ENCODE results near the gene MRPL51.

The MRPL51 gene

GRCh38 chr12:6461401-6462233 lies 31.4 kb downstream of the MRPL51 start:
- TF ChIP-seq CTCF (IDR thresholded peaks at IDR 0.05; ENCODE audit: extremely low read depth, insufficient read depth, missing control alignments) = no peak
- peak; percentile 82 for DNase-seq (ENCODE audit: low spot score)
- in situ Hi-C loops (cut with MboI; ENCODE audit: low pct_unique_long_range_greater_than_20kb, low sequenced_read_pairs, unreplicated experiment) = loop anchor here (5.0 to 10.0 kb wide), 2 partner anchors 39 to 127 kb away; no protein-coding TSS in a partner anchor

GRCh38 chr12:6460751-6461371 lies 32.2 kb downstream of the MRPL51 start:
- no peak for DNase-seq (ENCODE audit: low spot score)
- in situ Hi-C loops (cut with MboI; ENCODE audit: low pct_unique_long_range_greater_than_20kb, low sequenced_read_pairs, unreplicated experiment) = loop anchor here (5.0 to 10.0 kb wide), 2 partner anchors 39 to 126 kb away; no protein-coding TSS in a partner anchor
- no peak for TF ChIP-seq CTCF (IDR thresholded peaks at IDR 0.05; ENCODE audit: extremely low read depth, insufficient read depth, missing control alignments)

GRCh38 chr12:6459004-6459337 lies 34.1 kb downstream of the MRPL51 start:
- TF ChIP-seq CTCF (IDR thresholded peaks at IDR 0.05; ENCODE audit: extremely low read depth, insufficient read depth, missing control alignments) = no peak
- in situ Hi-C loops (cut with MboI; ENCODE audit: low pct_unique_long_range_greater_than_20kb, low sequenced_read_pairs, unreplicated experiment) = no loop called here
- no peak for DNase-seq (ENCODE audit: low spot score)

- no peak for TF ChIP-seq CTCF (IDR thresholded peaks at IDR 0.05; ENCODE audit: extremely low read depth, insufficient read depth, missing control alignments)
- no peak for DNase-seq (ENCODE audit: low spot score)
- in situ Hi-C loops (cut with MboI; ENCODE audit: low pct_unique_long_range_greater_than_20kb, low sequenced_read_pairs, unreplicated experiment) = no loop called here
These were observed 34.6 kb downstream of the MRPL51 start for GRCh38 chr12:6458281-6459003.

GRCh38 chr12:6457220-6457945 lies 35.7 kb downstream of the MRPL51 start:
- no peak for DNase-seq (ENCODE audit: low spot score)
- in situ Hi-C loops (cut with MboI; ENCODE audit: low pct_unique_long_range_greater_than_20kb, low sequenced_read_pairs, unreplicated experiment) = no loop called here
- no peak for TF ChIP-seq CTCF (IDR thresholded peaks at IDR 0.05; ENCODE audit: extremely low read depth, insufficient read depth, missing control alignments)
